LoVo (cell line): ENCODE data around the gene FAT3.
A peak's percentile ranks its signal among the peaks of the same experiment; 100 is the strongest.

Source experiments
- DNase-seq: peaks from one replicate; pipeline ENCODE4 v3.0.0-alpha.2; 2016; ENCODE audit warnings: low spot score

The FAT3 gene

GRCh38 chr11:92224407-92225124, at the start of gene FAT3:
Gene FAT3 (plus strand): TSS chr11:92224818. CDS start chr11:92352113, 127,295 bp downstream.
- DNase-seq, result no peak

GRCh38 chr11:92179017-92179670, 45.5 kb upstream of the FAT3 start:
- DNase-seq, result no peak

- no peak for DNase-seq
Observed at GRCh38 chr11:92180226-92180625, 44.4 kb upstream of the FAT3 start.

GRCh38 chr11:92180664-92181251, 43.9 kb upstream of the FAT3 start:
- peak; percentile 7 for DNase-seq

- no peak for DNase-seq
Observed at GRCh38 chr11:92190535-92191206, 33.9 kb upstream of the FAT3 start.

GRCh38 chr11:92192141-92192540, 32.5 kb upstream of the FAT3 start:
- no peak for DNase-seq

- no peak for DNase-seq
Observed at GRCh38 chr11:92198268-92198667, 26.4 kb upstream of the FAT3 start.

- DNase-seq, result no peak
Observed at GRCh38 chr11:92199991-92200390, 24.6 kb upstream of the FAT3 start.

- no peak for DNase-seq
Observed at GRCh38 chr11:92204731-92205130, 19.9 kb upstream of the FAT3 start.

GRCh38 chr11:92206441-92206840, 18.2 kb upstream of the FAT3 start:
- DNase-seq, result no peak

- no peak for DNase-seq
Observed at GRCh38 chr11:92211576-92212167, 12.9 kb upstream of the FAT3 start.

- DNase-seq, result no peak
Observed at GRCh38 chr11:92212530-92212929, 12.1 kb upstream of the FAT3 start.

- DNase-seq, result peak; percentile 15
Observed at GRCh38 chr11:92216789-92217188, 7.8 kb upstream of the FAT3 start.

GRCh38 chr11:92219476-92219875, 5.1 kb upstream of the FAT3 start:
- DNase-seq, result no peak

GRCh38 chr11:92222701-92223100, 1.9 kb upstream of the FAT3 start:
- DNase-seq, result no peak

GRCh38 chr11:92224054-92224406, 588 bp upstream of the FAT3 start:
- DNase-seq, result no peak

- DNase-seq, result no peak
Observed at GRCh38 chr11:92225125-92225567, 528 bp downstream of the FAT3 start.

GRCh38 chr11:92225568-92226330, 1.1 kb downstream of the FAT3 start:
- no peak for DNase-seq

GRCh38 chr11:92226331-92227229, 2.0 kb downstream of the FAT3 start:
- no peak for DNase-seq

GRCh38 chr11:92227230-92227814, 2.7 kb downstream of the FAT3 start:
- DNase-seq, result no peak
